Lower lobe of right lung (tissue), 2 donors: ENCODE measurements around the gene ZBED1. TPM values are rescaled to one million over a fixed set of nuclear protein-coding genes. Genes with fewer than 3 reads are reported as not detected.
"Not testable (repeated sequence)": the region's sequence is repeated elsewhere in the genome, so short reads cannot be mapped to it uniquely, and the experiment has no call there.

Experiments used
- ATAC-seq, 2 donors: fragments of 200-7000 bp; cut with Tn5 transposase; one replicate each; pipeline ENCODE4 v1.9.1; 2020 to 2022; ENCODE audit warnings: mild to moderate bottlenecking in 2 of 2, moderate library complexity in 2 of 2
- DNase-seq: peaks from one replicate; pipeline ENCODE4 v3.0.0-alpha.2; 2020
- H3K27ac ChIP-seq: fragments of 200-600 bp; one replicate; pipeline ENCODE4 v1.8.0; 2022
- H3K27me3 ChIP-seq: fragments of 200-600 bp; one replicate; pipeline ENCODE4 v1.8.0; 2022; ENCODE audit warnings: low read depth
- H3K36me3 ChIP-seq: fragments of 200-600 bp; one replicate; pipeline ENCODE4 v1.8.0; 2022; ENCODE audit warnings: mild to moderate bottlenecking
- H3K4me1 ChIP-seq: fragments of 200-600 bp; one replicate; pipeline ENCODE4 v1.8.0; 2022
- H3K4me3 ChIP-seq: fragments of 200-600 bp; one replicate; pipeline ENCODE4 v1.8.0; 2022; ENCODE audit warnings: mild to moderate bottlenecking
- H3K9me3 ChIP-seq: fragments of 200-600 bp; one replicate; pipeline ENCODE4 v1.8.0; 2022
- CTCF ChIP-seq: fragments of 200-600 bp; IDR thresholded peaks from one replicate; pipeline ENCODE4 v1.8.0; 2022; ENCODE audit warnings: antibody characterized with exemption, mild to moderate bottlenecking
- intact Hi-C: fragments of 100-400 bp; cut with DNase I; formaldehyde crosslinking; loops from one replicate; pipeline ENCODE4 v1.11.0; 2022
- total RNA-seq: library from RNA; stranded (reverse); fragmentation: NEBNext Ultra II Directional; extraction: Animal tissue kit (Norgen Biotek cat#: 25700); gene quantifications from one replicate; pipeline ENCODE4 v1.2.1, GENCODE V29; 2021
- donor health status: DM: no; HTN: yes; CAD: no; lungs with severe emphysema.

The ZBED1 gene
- total RNA-seq, 1 donor from 2014 or later = 46.3 TPM

GRCh38 chrX:2538031-2538757 is 37.4 kb upstream of the ZBED1 start:
- no peak for ATAC-seq
- no peak for TF ChIP-seq CTCF
- intact Hi-C loops = no loop called here

GRCh38 chrX:2536974-2537373 is 36.2 kb upstream of the ZBED1 start:
- Histone ChIP-seq H3K27ac (no peak overlapping the region), H3K9me3 (no peaks in the 10 kb centered on the region), H3K4me1 (no peaks in the 10 kb centered on the region), H3K4me3 (no peak overlapping the region), H3K27me3 (no peaks in the 10 kb centered on the region), H3K36me3 (no peaks in the 10 kb centered on the region)
- DNase-seq (no peak), ATAC-seq (no peak)
- no peak for TF ChIP-seq CTCF
- intact Hi-C loops = no loop called here

More at GRCh38 chrX:2538031-2538757, 37.4 kb upstream of the ZBED1 start:
- DNase-seq = no peak
- Histone ChIP-seq H3K9me3 (no peaks in the 10 kb centered on the region), H3K4me1 (no peaks in the 10 kb centered on the region), H3K36me3 (no peaks in the 10 kb centered on the region), H3K4me3 (no peak overlapping the region), H3K27ac (no peak overlapping the region), H3K27me3 (no peaks in the 10 kb centered on the region)

DNA sequence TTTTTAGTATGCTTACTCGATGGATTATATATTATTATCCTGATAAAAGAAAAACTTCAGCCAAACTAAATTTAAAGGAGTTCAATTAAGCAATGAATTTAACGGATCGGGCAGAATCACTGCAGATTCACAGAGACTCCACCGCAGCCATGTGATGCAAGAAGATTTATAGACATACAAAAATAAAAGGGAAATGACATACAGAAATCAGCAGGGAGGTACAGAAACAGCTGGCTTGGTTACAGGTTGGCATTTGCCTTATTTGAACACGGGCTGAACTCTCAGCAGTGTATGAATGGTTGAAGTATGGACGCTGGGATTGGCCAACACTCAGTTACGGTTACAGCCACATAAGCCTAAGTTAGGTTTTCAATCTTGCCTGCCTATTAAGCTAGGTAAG is 35.4 kb upstream of the ZBED1 start:
- no peak for ATAC-seq
- Histone ChIP-seq H3K27ac (no peak overlapping the region), H3K27me3 (no peaks in the 10 kb centered on the region), H3K4me1 (no peaks in the 10 kb centered on the region), H3K4me3 (no peak overlapping the region), H3K9me3 (no peaks in the 10 kb centered on the region), H3K36me3 (no peaks in the 10 kb centered on the region)
- no peak for DNase-seq
- intact Hi-C loops = no loop called here
- TF ChIP-seq CTCF = no peak

- intact Hi-C loops, H3K36me3 ChIP-seq, DNase-seq, ATAC-seq, H3K27ac ChIP-seq, H3K4me3 ChIP-seq, H3K9me3 ChIP-seq, H3K4me1 ChIP-seq, H3K27me3 ChIP-seq: not testable (repeated sequence)
These were observed 33.7 kb upstream of the ZBED1 start for GRCh38 chrX:2534261-2535021.

DNA sequence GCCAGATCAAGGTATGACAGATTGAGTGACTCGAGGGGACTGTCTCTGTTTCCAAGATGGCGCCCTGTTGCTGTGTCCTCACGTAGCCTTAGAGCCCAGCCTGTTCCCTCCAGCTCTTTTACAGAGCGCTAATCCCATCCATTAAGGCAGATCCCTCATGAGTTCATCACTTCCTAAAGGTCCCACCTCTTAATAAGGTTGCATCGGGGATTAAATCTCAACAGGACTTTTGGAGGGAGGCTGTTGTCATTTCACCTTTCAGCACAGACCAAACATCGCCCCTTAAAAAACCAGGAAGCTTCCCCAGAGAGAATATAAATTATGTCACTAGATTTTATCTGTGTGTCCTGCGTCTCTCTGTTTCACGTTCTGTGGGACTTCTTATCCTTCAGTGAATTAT is 32.6 kb upstream of the ZBED1 start:
- intact Hi-C loops = no loop called here
- ATAC-seq = no peak
- no peak for TF ChIP-seq CTCF

DNA sequence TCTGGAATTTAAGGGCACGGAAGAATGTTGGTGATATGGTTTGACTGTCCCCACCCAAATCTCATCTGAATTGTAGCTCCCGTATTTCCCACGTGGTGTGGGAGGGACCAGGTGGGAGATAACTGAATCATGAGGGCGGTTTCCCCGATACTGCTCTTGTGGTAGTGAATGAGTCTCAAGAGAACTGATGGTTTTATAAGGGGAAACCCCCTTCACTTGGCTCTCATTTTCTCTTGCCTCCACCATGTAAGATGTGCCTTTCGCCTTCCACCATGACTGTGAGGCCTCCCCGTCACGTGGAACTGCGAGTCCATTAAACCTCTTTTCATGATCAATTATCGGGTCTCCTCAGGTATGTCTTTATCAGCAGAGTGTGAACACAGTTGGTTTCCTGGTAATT is 25.6 kb upstream of the ZBED1 start:
- no peak for TF ChIP-seq CTCF
- intact Hi-C loops = no loop called here

More for the DNA sequence above, 32.6 kb upstream of the ZBED1 start:
- no peaks in the 10 kb centered on the region for H3K27me3 ChIP-seq
- H3K36me3 ChIP-seq = no peaks in the 10 kb centered on the region
- no peak for DNase-seq
- H3K4me1 ChIP-seq = no peaks in the 10 kb centered on the region
- no peaks in the 10 kb centered on the region for H3K9me3 ChIP-seq
- H3K4me3 ChIP-seq = no peak overlapping the region
- no peak overlapping the region for H3K27ac ChIP-seq

More for the DNA sequence above, 25.6 kb upstream of the ZBED1 start:
- Histone ChIP-seq H3K4me3 (no peak overlapping the region), H3K9me3 (no peaks in the 10 kb centered on the region), H3K36me3 (no peaks in the 10 kb centered on the region), H3K27me3 (no peaks in the 10 kb centered on the region), H3K27ac (no peak overlapping the region), H3K4me1 (no peaks in the 10 kb centered on the region)
- no peak for DNase-seq
- ATAC-seq = no peak
